H9 (cell line): Measurements from ENCODE around the gene LARGE1. TPM values are rescaled to one million over a fixed set of nuclear protein-coding genes. Genes with fewer than 3 reads are reported as not detected.

Experiments used
- DNase-seq: peaks from one replicate; pipeline ENCODE4 v3.0.0-alpha.2; 2017
- H2AFZ ChIP-seq: one replicate; pipeline ENCODE4 v1.6.1; 2013; ENCODE audit warnings: mild to moderate bottlenecking, low read length, control low read depth, moderate library complexity
- H2AK5ac ChIP-seq: 2 replicates; pipeline ENCODE4 v1.6.1; 2013; ENCODE audit warnings: low read length, control low read depth, mixed read lengths; ENCODE audit not compliant: insufficient read length
- H2BK120ac ChIP-seq: one replicate; pipeline ENCODE4 v1.6.1; 2013; ENCODE audit warnings: low read depth, mild to moderate bottlenecking, low read length, control low read depth, inconsistent platforms; ENCODE audit not compliant: poor library complexity, severe bottlenecking
- H2BK12ac ChIP-seq: 2 replicates; pipeline ENCODE4 v1.6.1; 2013; ENCODE audit warnings: low read length, control low read depth, mixed read lengths, low read depth; ENCODE audit not compliant: insufficient read length
- H2BK15ac ChIP-seq: 2 replicates; pipeline ENCODE4 v1.6.1; 2013; ENCODE audit warnings: low read depth, low read length, control low read depth
- H2BK20ac ChIP-seq: one replicate; pipeline ENCODE4 v1.6.1; 2013; ENCODE audit warnings: low read depth, mild to moderate bottlenecking, low read length, control low read depth, inconsistent platforms; ENCODE audit not compliant: poor library complexity, severe bottlenecking
- H2BK5ac ChIP-seq: 2 replicates; pipeline ENCODE4 v1.6.1; 2013; ENCODE audit warnings: low read length, control low read depth, mixed read lengths; ENCODE audit not compliant: insufficient read length
- H3K14ac ChIP-seq: 2 replicates; pipeline ENCODE4 v1.6.1; 2013; ENCODE audit warnings: low read length, control low read depth; ENCODE audit not compliant: insufficient read depth
- H3K18ac ChIP-seq: 2 replicates; pipeline ENCODE4 v1.6.1; 2013; ENCODE audit warnings: low read depth, mild to moderate bottlenecking, mixed read lengths, low read length, control low read depth; ENCODE audit not compliant: insufficient read length
- H3K23ac ChIP-seq: 2 replicates; pipeline ENCODE4 v1.6.1; 2013; ENCODE audit warnings: low read length, control low read depth, mixed read lengths, low read depth; ENCODE audit not compliant: insufficient read length
- H3K23me2 ChIP-seq: 2 replicates; pipeline ENCODE4 v1.6.1; 2013; ENCODE audit warnings: low read depth, mild to moderate bottlenecking, mixed read lengths, low read length, control low read depth; ENCODE audit not compliant: insufficient read length, poor library complexity, severe bottlenecking
- H3K27ac ChIP-seq: 2 replicates; pipeline ENCODE4 v1.5.1; 2013; ENCODE audit warnings: low read length, control low read depth, mixed read lengths, low read depth; ENCODE audit not compliant: insufficient read length
- H3K27me3 ChIP-seq: 2 replicates; pipeline ENCODE4 v1.6.1; 2013; ENCODE audit warnings: low read length, control low read depth, inconsistent platforms; ENCODE audit not compliant: insufficient read depth
- H3K4ac ChIP-seq: 2 replicates; pipeline ENCODE4 v1.6.1; 2013; ENCODE audit warnings: low read depth, mild to moderate bottlenecking, control low read depth, inconsistent platforms, low read length, moderate library complexity
- H3K4me1 ChIP-seq: 2 replicates; pipeline ENCODE4 v1.6.1; 2013; ENCODE audit warnings: low read length, control low read depth, inconsistent platforms; ENCODE audit not compliant: insufficient read depth
- H3K4me2 ChIP-seq: 2 replicates; pipeline ENCODE4 v1.6.1; 2013; ENCODE audit warnings: low read length, control low read depth, mixed read lengths; ENCODE audit not compliant: insufficient read length, insufficient read depth
- H3K56ac ChIP-seq: 2 replicates; pipeline ENCODE4 v1.6.1; 2013; ENCODE audit warnings: low read depth, mild to moderate bottlenecking, mixed read lengths, low read length, control low read depth; ENCODE audit not compliant: insufficient read length
- H3K79me1 ChIP-seq: 2 replicates; pipeline ENCODE4 v1.6.1; 2013; ENCODE audit warnings: low read depth, mild to moderate bottlenecking, moderate library complexity, low read length, control low read depth, inconsistent platforms; ENCODE audit not compliant: insufficient read depth, poor library complexity, severe bottlenecking
- H3K79me2 ChIP-seq: 2 replicates; pipeline ENCODE4 v1.6.1; 2013; ENCODE audit warnings: low read length, control low read depth, inconsistent platforms; ENCODE audit not compliant: insufficient read depth
- H3K9ac ChIP-seq: 2 replicates; pipeline ENCODE4 v1.6.1; 2013; ENCODE audit warnings: low read length, control low read depth, mixed read lengths; ENCODE audit not compliant: insufficient read length; ENCODE audit errors: extremely low read depth
- H3K9me3 ChIP-seq: one replicate; pipeline ENCODE4 v1.6.1; 2013; ENCODE audit warnings: low read depth, low read length, inconsistent platforms; ENCODE audit not compliant: control insufficient read depth
- H3T11ph ChIP-seq: one replicate; pipeline ENCODE4 v1.6.1; 2013; ENCODE audit warnings: mild to moderate bottlenecking, low read length, control low read depth, inconsistent platforms
- H4K20me1 ChIP-seq: one replicate; pipeline ENCODE4 v1.6.1; 2013; ENCODE audit not compliant: control insufficient read depth, insufficient read length, insufficient read depth
- H4K5ac ChIP-seq: 2 replicates; pipeline ENCODE4 v1.6.1; 2013; ENCODE audit warnings: low read depth, mild to moderate bottlenecking, mixed read lengths, low read length, control low read depth; ENCODE audit not compliant: insufficient read length
- H4K8ac ChIP-seq: replicated peaks from 2 replicates; pipeline ENCODE4 v1.6.1; 2013; ENCODE audit warnings: low read length, control low read depth, mixed read lengths, low read depth; ENCODE audit not compliant: insufficient read length
- H4K91ac ChIP-seq: 2 replicates; pipeline ENCODE4 v1.6.1; 2013; ENCODE audit warnings: low read depth, mild to moderate bottlenecking, moderate library complexity, mixed read lengths, low read length, control low read depth; ENCODE audit not compliant: insufficient read length
- H3K27ac Mint-ChIP-seq, 3 experiments: 2 replicates in 2 of 3; 3 replicates in 1 of 3; pipeline ENCODE4 v1.8.0; 2020 to 2021; ENCODE audit warnings: mixed read lengths in 3 of 3, mild to moderate bottlenecking in 1 of 3, moderate library complexity in 1 of 3
- H3K27me3 Mint-ChIP-seq: 2 replicates; pipeline ENCODE4 v1.8.0; 2021; ENCODE audit warnings: low read depth, mild to moderate bottlenecking, moderate library complexity, mixed read lengths
- H3K36me3 Mint-ChIP-seq, 3 experiments: 2 replicates in 2 of 3; 3 replicates in 1 of 3; pipeline ENCODE4 v1.8.0; 2020 to 2021; ENCODE audit warnings: low read depth in 3 of 3, mixed read lengths in 3 of 3; ENCODE audit not compliant: insufficient read depth in 1 of 3
- H3K4me1 Mint-ChIP-seq, 2 experiments: 2 replicates each; pipeline ENCODE4 v1.8.0; 2020; ENCODE audit warnings: mixed read lengths in 2 of 2
- H3K4me3 Mint-ChIP-seq, 2 experiments: 2 replicates in 1 of 2; 3 replicates in 1 of 2; pipeline ENCODE4 v1.8.0; 2020 to 2021; ENCODE audit warnings: mild to moderate bottlenecking in 2 of 2, mixed read lengths in 2 of 2, moderate library complexity in 1 of 2
- H3K9me3 Mint-ChIP-seq, 2 experiments: 2 replicates in 1 of 2; 3 replicates in 1 of 2; pipeline ENCODE4 v1.8.0; 2020; ENCODE audit warnings: mild to moderate bottlenecking in 2 of 2, mixed read lengths in 2 of 2, moderate library complexity in 1 of 2
- CTCF ChIP-seq: fragments of 200-600 bp; sonication (generic); conservative IDR thresholded peaks from 3 replicates; pipeline ENCODE4 v1.8.0; 2021; ENCODE audit warnings: antibody characterized with exemption, mild to moderate bottlenecking
- WGBS: extraction: QIAGEN DNeasy Blood & Tissue Kit; methylation state at CpG from one replicate; pipeline ENCODE4 v1.1.7; 2013; ENCODE audit warnings: missing lambda C conversion rate, low lambda C conversion rate, mixed read lengths; ENCODE audit not compliant: insufficient read length; ENCODE audit errors: extremely low coverage; 5-methylcytosine and 5-hydroxymethylcytosine counted together
- total RNA-seq: library from RNA; stranded (reverse); gene quantifications from 2 replicates; pipeline ENCODE4 v1.2.1, GENCODE V29; 2021

The LARGE1 gene
- total RNA-seq, 1 experiment from 2014 or later, result 43.5 TPM

GRCh38 chr22:33400061-33400840 lies 520.0 kb downstream of the LARGE1 start:
- Histone ChIP-seq H2BK12ac (no peak overlapping the region), H2BK20ac (no peak overlapping the region), H3K14ac (no peak overlapping the region), H3K23ac (no peak overlapping the region), H3K4me1 (no peaks in the 10 kb centered on the region), H3K9ac (no peak overlapping the region), H3K18ac (no peak overlapping the region), H2BK120ac (no peak overlapping the region), H3K23me2 (no peaks in the 10 kb centered on the region), H2AFZ (no peak overlapping the region), H4K8ac (no peak overlapping the region), H2BK5ac (no peak overlapping the region), H2AK5ac (no peak overlapping the region), H3K4ac (no peak overlapping the region), H4K5ac (no peak overlapping the region), H3K56ac (no peak overlapping the region), H3K79me2 (no peaks in the 10 kb centered on the region; the same call in 1 of the 2 replicates), H3K9me3 (no peaks in the 10 kb centered on the region), H3K27ac (no peak overlapping the region), H3T11ph (no peak overlapping the region), H3K4me2 (no peak overlapping the region), H4K20me1 (no peaks in the 10 kb centered on the region), H3K27me3 (no peaks in the 10 kb centered on the region), H2BK15ac (no peak overlapping the region), H3K79me1 (no peaks in the 10 kb centered on the region), H4K91ac (no peak overlapping the region)
- Mint-ChIP-seq H3K36me3 (peaks cover 0 to 2% (median 1%) of the 10 kb centered on the region in 3 experiments; a peak in 3 of 7 replicates), H3K27me3 (no peaks in the 10 kb centered on the region), H3K27ac (no peak overlapping the region; a peak in 1 of 7 replicates), H3K4me3 (no peak overlapping the region), H3K9me3 (no peaks in the 10 kb centered on the region), H3K4me1 (peaks cover under 1 to 2% of the 10 kb centered on the region in 2 experiments; a peak in 1 of 4 replicates)
- no CpG with 5 or more reads among the region's 9 CpGs for WGBS
- DNase-seq, result no peak
- TF ChIP-seq CTCF, result no peak
